Ovary (tissue), 3 donors: Measurements from ENCODE around the gene TBC1D14.

Source experiments
- EP300 ChIP-seq: sonication (generic); formaldehyde crosslinking; IDR thresholded peaks from one replicate; pipeline ENCODE4 v1.6.1; 2017; ENCODE audit warnings: antibody characterized with exemption
- POLR2A ChIP-seq: fragments of 450-650 bp; IDR thresholded peaks from one replicate; pipeline ENCODE4 v1.6.1; 2017; ENCODE audit warnings: antibody characterized with exemption, mild to moderate bottlenecking, moderate library complexity
- TF ChIP-seq, protein P1 (sequence below), 3 donors: fragments of 450-650 bp in 2 of 3; fragments of 200-600 bp in 1 of 3; IDR thresholded peaks; one replicate each; pipeline versions ENCODE4 v1.5.1 to v1.8.0; 2016 to 2022; ENCODE audit warnings: antibody characterized with exemption in 3 of 3, mild to moderate bottlenecking in 1 of 3
- donor health status: DM: no; HTN: no; CAD: no.

DNA sequence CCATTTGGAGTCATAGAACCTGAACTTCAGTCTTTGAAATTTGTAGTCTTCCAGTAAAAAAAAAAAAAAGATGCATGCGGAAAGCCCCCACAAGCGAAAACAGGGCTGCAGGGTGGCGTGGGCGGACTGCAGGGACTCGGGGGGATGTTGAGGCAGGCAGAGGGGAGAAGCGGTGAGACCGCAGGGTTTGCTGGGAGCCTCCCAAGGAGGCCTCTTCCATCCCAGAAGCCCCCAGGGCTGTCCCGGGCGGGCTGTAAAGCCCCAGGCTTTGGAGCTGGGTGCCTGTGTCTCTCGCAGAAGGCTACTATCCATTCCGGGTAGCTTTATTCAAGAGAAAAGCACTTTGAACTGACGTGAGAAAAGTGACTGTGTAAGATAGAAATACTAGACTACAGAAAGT, 86.9 kb downstream of the TBC1D14 start:
- TF ChIP-seq POLR2A (no peak), EP300 (no peak)
- TF ChIP-seq, protein P1, sequence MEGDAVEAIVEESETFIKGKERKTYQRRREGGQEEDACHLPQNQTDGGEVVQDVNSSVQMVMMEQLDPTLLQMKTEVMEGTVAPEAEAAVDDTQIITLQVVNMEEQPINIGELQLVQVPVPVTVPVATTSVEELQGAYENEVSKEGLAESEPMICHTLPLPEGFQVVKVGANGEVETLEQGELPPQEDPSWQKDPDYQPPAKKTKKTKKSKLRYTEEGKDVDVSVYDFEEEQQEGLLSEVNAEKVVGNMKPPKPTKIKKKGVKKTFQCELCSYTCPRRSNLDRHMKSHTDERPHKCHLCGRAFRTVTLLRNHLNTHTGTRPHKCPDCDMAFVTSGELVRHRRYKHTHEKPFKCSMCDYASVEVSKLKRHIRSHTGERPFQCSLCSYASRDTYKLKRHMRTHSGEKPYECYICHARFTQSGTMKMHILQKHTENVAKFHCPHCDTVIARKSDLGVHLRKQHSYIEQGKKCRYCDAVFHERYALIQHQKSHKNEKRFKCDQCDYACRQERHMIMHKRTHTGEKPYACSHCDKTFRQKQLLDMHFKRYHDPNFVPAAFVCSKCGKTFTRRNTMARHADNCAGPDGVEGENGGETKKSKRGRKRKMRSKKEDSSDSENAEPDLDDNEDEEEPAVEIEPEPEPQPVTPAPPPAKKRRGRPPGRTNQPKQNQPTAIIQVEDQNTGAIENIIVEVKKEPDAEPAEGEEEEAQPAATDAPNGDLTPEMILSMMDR (IDR thresholded peaks at IDR 0.05): no peak
